Motor neuron (in vitro differentiated cells): ENCODE measurements around the gene DAND5. TPM values are rescaled to one million over a fixed set of nuclear protein-coding genes. Genes with fewer than 3 reads are reported as not detected.

Source experiments
- ATAC-seq, 8 experiments: fragments of 200-7000 bp; cut with Tn5 transposase; replicated peaks in 6 of 8; 2 replicates each; pipeline ENCODE4 v1.8.0; 2021; ENCODE audit warnings: mild to moderate bottlenecking in 8 of 8, moderate library complexity in 8 of 8
- H3K27ac ChIP-seq, 2 donors: fragments of 250-450 bp; sonication (Bioruptor Pico); 2 replicates each; pipeline ENCODE4 v1.9.0; 2021; ENCODE audit warnings: antibody characterized with exemption in 2 of 2, mild to moderate bottlenecking in 2 of 2, moderate library complexity in 1 of 2
- H3K4me1 ChIP-seq, 2 donors: fragments of 250-450 bp; sonication (Bioruptor Pico); replicated peaks in 1 of 2; 2 replicates each; pipeline ENCODE4 v1.6.1; 2021; ENCODE audit warnings: antibody characterized with exemption in 2 of 2, mild to moderate bottlenecking in 2 of 2, moderate library complexity in 1 of 2
- H3K4me3 ChIP-seq, 5 donors: fragments of 250-450 bp; sonication (Bioruptor Pico); 2 replicates each; pipeline ENCODE4 v1.9.0; 2021; ENCODE audit warnings: antibody characterized with exemption in 5 of 5, mild to moderate bottlenecking in 5 of 5, moderate library complexity in 4 of 5
- WGBS, 10 experiments: fragments of 450-650 bp; shearing (Covaris generic); methylation state at CpG; one replicate each; pipeline ENCODE4 v1.0.0; 2022; 5-methylcytosine and 5-hydroxymethylcytosine counted together
- in situ Hi-C, 9 experiments: fragments of 400-800 bp; cut with MboI; loops; one replicate each; pipeline ENCODE4 v1.15.0; 2021; ENCODE audit warnings: low sequenced_read_pairs in 9 of 9, low pct_unique_long_range_greater_than_20kb in 2 of 9; ENCODE audit not compliant: unreplicated experiment in 9 of 9
- total RNA-seq, 8 experiments: library from RNA; unstranded; fragments of 300-600 nt; gene quantifications; 2 replicates each; pipeline versions ENCODE4 v1.2.3 to v1.2.4, GENCODE V29; 2022

Gene DAND5
- total RNA-seq, 8 experiments from 2014 or later = 0.09 to 0.47 (median 0.31) TPM; not detected in 2

DNA sequence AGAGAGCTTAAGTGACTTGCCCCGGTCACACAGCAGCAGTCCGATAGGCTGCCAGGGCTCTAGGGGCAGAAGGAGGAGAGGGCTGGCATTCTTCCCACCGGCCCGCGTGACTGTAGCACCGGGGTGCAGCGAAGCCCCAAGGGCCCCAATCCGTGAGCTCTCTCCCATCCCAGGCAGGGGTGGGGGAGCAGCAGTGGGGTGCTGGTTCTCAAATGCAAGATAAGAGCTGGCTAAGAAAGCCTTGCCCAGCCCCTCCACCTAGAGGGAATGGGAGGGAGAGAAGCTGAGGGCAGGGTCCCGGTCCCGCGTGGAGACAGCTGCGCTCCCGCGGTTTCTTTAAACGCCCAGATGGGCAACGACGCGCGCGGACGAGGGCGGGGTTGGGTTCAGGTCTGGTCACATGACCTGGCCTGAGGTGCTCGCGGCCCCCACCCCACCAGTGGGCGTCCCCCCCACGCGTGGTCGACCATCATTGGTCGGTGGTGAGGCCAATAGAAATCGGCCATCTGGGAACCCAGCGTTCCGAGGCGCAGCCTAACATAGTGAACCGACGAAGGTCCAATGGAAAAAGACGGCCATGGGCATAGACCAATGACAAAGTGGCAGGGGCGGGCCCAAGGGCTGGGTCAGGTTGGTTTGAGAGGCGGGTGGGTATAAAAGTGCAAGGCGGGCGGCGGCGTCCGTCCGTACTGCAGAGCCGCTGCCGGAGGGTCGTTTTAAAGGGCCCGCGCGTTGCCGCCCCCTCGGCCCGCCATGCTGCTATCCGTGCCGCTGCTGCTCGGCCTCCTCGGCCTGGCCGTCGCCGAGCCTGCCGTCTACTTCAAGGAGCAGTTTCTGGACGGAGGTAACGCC, 31.2 kb upstream of the DAND5 start, which contains the start of gene CALR:
TSS of gene CALR (plus strand) at position 683 of the 852 bp plus-strand sequence. CDS start at position 754, 71 bp downstream.
- in situ Hi-C loops = no loop called here
- peak; percentile 83 to 93 (median 91) for ATAC-seq
- Histone ChIP-seq H3K4me1 (peaks cover 24 to 25% of the 10 kb centered on the region in 2 donors), H3K27ac (peak within 1 kb of the TSS; percentile 91 to 92), H3K4me3 (peak within 1 kb of the TSS; percentile 81 to 99 (median 90))
- WGBS, 10 experiments = 0 to 17% (median 1%) methylated on average over 1 to 23 of the region's 63 CpGs; no CpG with 5 or more reads in 5 of the 10 experiments

DNA sequence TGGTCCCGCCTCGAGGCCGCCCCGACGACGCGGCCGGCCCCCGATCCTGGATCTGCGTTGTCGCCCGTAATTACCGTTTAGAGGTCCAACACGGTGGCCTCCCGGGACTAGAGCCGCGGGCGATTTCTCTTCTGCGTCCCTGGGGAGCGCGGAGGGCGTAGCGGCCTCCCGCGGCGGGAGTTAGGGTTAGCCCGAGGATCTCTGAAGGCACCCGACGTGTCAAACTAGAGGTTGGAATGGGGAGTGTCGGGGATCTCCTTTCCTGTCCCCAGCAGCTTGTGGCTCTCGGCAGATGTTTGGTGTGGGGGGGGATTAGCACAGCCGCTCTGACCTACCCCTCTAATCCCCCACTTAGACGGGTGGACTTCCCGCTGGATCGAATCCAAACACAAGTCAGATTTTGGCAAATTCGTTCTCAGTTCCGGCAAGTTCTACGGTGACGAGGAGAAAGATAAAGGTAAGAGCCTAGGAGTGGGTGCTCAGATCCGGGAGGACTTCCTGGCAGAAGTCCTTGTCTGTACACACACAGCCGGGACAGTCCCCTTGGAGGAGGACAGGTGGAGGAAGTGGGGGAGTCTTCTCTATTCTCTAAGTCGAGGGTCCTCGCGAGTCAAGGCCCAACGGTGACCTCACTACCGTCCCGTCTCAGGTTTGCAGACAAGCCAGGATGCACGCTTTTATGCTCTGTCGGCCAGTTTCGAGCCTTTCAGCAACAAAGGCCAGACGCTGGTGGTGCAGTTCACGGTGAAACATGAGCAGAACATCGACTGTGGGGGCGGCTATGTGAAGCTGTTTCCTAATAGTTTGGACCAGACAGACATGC, 30.4 kb upstream of the DAND5 start:
- Histone ChIP-seq H3K4me3 (peak overlapping the region; percentile 81 to 99 (median 90)), H3K27ac (peak overlapping the region; percentile 91 to 92), H3K4me1 (peaks cover 21 to 22% of the 10 kb centered on the region in 2 donors)
- ATAC-seq = peak in 7 of 8 experiments; percentile 6 to 33 (median 11)
- 0 to 4% (median 0%) methylated on average over 1 to 21 of the region's 54 CpGs for WGBS, 10 experiments
- in situ Hi-C loops = no loop called here

DNA sequence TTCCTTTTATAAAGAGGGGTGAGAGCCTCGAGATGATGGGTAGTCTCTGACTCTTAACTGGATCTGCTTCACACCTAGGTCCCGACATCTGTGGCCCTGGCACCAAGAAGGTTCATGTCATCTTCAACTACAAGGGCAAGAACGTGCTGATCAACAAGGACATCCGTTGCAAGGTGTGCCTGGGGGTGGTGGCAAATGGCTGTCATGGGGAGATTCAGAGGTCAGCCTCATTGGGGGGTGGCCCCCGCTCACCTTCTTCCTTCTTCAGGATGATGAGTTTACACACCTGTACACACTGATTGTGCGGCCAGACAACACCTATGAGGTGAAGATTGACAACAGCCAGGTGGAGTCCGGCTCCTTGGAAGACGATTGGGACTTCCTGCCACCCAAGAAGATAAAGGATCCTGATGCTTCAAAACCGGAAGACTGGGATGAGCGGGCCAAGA, 29.4 kb upstream of the DAND5 start:
- peaks cover 19 to 21% of the 10 kb centered on the region in 2 donors for H3K4me1 ChIP-seq
- peak overlapping the region; percentile 81 to 99 (median 90) for H3K4me3 ChIP-seq
- no peak overlapping the region for H3K27ac ChIP-seq
- ATAC-seq = no peak
- in situ Hi-C loops = no loop called here
- 43 to 95% (median 75%) methylated on average over 2 to 7 of the region's 10 CpGs; no CpG with 5 or more reads in 4 of the 10 experiments for WGBS, 10 experiments

DNA sequence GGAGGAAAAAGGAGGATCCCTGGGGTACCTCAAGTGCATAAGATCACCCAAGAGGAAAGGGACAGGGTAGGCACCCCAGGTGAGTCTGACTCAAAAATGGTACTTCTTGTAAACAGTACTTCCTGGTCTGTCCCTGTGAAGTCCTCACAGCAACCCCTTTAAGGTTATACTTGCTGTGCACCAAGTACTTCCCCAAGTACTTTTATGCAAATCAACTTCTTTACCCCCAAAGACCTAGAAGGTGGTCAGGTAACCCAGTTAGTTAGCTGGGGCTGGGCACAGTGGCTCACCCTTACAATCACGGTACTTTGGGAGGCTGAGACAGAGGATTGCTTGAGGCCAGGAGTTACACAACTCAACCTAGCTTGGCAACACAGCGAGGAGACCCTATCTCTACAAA, 28.5 kb upstream of the DAND5 start:
- WGBS, 10 experiments = 80 to 100% (median 100%) methylated on average over 1 to 2 of the region's 2 CpGs; no CpG with 5 or more reads in 5 of the 10 experiments
- ATAC-seq = no peak
- H3K4me1 ChIP-seq = peaks cover 19 to 21% of the 10 kb centered on the region in 2 donors
- in situ Hi-C loops = no loop called here
- H3K4me3 ChIP-seq = no peak overlapping the region
- H3K27ac ChIP-seq = no peak overlapping the region

DNA sequence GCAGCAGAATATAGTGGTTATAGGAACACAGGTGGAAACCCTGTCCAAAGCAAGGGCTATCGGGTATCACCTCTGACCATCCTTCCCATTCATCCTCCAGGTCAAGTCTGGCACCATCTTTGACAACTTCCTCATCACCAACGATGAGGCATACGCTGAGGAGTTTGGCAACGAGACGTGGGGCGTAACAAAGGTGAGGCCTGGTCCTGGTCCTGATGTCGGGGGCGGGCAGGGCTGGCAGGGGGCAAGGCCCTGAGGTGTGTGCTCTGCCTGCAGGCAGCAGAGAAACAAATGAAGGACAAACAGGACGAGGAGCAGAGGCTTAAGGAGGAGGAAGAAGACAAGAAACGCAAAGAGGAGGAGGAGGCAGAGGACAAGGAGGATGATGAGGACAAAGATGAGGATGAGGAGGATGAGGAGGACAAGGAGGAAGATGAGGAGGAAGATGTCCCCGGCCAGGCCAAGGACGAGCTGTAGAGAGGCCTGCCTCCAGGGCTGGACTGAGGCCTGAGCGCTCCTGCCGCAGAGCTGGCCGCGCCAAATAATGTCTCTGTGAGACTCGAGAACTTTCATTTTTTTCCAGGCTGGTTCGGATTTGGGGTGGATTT, 25.8 kb upstream of the DAND5 start:
- H3K4me1 ChIP-seq = peaks cover 17 to 21% of the 10 kb centered on the region in 2 donors
- 0 to 100% (median 100%) methylated on average over 1 to 7 of the region's 18 CpGs; no CpG with 5 or more reads in 1 of the 10 experiments for WGBS, 10 experiments
- ATAC-seq = no peak
- no peak overlapping the region for H3K27ac ChIP-seq
- in situ Hi-C loops = no loop called here
- H3K4me3 ChIP-seq = no peak overlapping the region

DNA sequence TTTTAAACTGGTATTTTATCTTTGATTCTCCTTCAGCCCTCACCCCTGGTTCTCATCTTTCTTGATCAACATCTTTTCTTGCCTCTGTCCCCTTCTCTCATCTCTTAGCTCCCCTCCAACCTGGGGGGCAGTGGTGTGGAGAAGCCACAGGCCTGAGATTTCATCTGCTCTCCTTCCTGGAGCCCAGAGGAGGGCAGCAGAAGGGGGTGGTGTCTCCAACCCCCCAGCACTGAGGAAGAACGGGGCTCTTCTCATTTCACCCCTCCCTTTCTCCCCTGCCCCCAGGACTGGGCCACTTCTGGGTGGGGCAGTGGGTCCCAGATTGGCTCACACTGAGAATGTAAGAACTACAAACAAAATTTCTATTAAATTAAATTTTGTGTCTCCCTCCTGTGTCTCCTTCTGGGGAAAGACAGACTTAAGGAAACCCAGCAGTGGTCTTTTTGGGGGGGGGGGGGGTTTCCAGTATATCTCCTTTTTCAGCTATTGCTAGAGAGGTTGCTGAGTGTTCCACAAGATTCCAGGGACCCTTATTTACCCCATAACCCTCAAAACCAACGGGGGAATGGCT, 25.2 kb upstream of the DAND5 start:
- ATAC-seq = no peak
- Histone ChIP-seq H3K4me3 (no peak overlapping the region), H3K27ac (no peak overlapping the region), H3K4me1 (peaks cover 17 to 21% of the 10 kb centered on the region in 2 donors)
- in situ Hi-C loops = no loop called here
- 60 to 100% (median 100%) methylated on average over 1 to 2 of the region's 2 CpGs; no CpG with 5 or more reads in 4 of the 10 experiments for WGBS, 10 experiments

DNA sequence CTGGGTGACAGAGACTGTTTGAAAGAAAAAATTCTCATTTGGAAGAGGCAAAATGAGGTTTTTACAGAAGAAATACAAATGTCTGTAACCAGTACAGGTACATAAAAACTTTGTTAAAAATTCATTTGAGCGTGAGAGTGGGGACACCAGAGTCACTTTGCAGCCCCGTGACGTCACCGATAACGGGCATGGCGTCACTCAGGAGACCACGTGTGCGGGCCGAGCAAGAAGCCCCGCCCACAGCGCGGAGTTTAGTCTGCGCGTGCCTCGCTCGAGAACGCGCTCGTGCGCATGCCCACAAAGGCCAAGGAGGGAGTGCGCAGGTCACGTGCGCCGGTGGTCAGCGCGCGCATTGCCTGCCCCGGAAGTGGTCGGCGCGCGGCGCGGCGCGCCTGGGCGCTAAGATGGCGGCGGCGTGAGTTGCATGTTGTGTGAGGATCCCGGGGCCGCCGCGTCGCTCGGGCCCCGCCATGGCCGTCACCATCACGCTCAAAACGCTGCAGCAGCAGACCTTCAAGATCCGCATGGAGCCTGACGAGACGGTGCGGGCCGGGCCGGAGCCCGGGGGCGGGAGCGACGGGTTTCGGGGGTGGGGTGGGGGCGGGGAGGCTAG, 23.8 kb upstream of the DAND5 start, which contains the start of gene RAD23A:
TSS of gene RAD23A (plus strand) at position 384 of the 613 bp plus-strand sequence. CDS start at position 471, 87 bp downstream.
- peak; percentile 75 to 87 (median 82) for ATAC-seq
- peak within 1 kb of the TSS; percentile 58 to 75 (median 70) for H3K4me3 ChIP-seq

DNA sequence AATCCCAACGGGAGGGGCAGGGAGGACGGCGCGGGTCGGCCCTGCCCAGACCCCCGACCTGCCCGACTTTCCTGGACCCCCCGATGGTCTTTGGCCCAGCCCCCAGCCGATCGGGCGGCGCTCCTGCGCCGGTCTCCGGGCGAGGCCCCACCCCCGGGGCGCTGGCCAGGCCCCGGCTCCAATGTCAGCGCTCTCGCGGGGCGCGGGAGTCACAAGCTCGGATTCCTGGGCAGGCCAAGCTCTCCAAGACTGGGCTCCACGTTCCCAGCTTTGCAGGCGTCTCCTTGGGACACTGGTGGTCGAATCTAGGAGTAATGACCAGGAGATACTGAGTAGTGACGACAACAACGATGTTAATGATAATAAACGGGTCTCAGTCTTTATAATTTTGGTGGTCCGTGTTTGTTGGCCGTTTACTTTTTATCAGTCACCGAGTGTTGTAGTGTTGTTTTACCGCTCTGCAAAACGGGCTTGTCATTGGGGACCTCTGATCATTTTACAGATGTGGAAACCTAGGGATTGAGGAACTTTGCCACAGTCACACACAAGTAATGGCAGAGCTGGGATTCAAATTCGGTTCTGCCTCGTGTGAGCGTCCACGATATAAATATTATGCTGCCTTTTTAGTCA, 23.2 kb upstream of the DAND5 start:
- peak; percentile 57 to 81 (median 62) for ATAC-seq
- peaks cover 7% of the 10 kb centered on the region in 2 donors for H3K4me1 ChIP-seq
- H3K4me3 ChIP-seq = peak overlapping the region; percentile 58 to 75 (median 70)
- in situ Hi-C loops = no loop called here
- 0 to 2% (median 0%) methylated on average over 3 to 17 of the region's 40 CpGs; no CpG with 5 or more reads in 2 of the 10 experiments for WGBS, 10 experiments
- peak overlapping the region; percentile 88 to 98 for H3K27ac ChIP-seq

More for the DNA sequence above, 23.8 kb upstream of the DAND5 start, which contains the start of gene RAD23A:
- WGBS, 10 experiments = 0 to 40% (median 0%) methylated on average over 1 to 25 of the region's 62 CpGs; no CpG with 5 or more reads in 5 of the 10 experiments
- Histone ChIP-seq H3K4me1 (peaks cover 7 to 9% of the 10 kb centered on the region in 2 donors), H3K27ac (peak within 1 kb of the TSS; percentile 88 to 98)
- in situ Hi-C loops = no loop called here

DNA sequence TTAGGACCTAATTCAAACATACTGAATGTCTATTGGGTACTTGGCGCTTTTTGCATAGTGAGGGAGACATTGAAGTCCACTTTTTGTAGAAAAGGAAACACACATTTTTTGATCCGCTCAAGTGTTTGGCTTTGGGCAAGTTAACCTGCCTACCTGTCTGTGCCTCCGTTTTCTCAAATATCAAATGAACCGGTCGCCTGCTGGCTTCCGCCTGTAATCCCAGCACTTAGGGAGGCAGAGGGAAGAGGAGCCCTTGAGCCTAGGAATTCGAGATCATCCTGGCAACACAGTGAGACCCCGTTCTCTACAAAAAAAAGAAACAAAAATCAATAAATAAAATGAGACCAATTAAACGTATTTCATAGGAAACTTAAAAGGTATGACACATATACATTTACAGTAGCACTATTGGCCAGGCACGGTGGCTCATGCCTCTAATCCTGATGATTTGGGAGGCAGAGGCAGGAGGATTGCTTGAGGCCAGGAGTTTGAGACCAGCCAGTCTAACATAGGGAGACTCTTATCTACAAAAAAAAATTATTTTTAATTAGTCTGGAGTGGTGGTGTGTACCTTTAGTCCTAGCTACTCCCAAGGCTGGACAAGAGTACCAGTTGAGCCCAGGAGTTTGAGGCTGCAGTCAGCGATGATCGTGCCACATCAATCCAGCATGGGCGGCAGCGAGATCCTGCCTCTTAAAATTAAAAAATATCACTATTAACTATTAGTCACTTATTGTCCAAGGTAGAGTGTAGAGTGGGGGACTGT, 22.5 kb upstream of the DAND5 start:
- in situ Hi-C loops = no loop called here
- peaks cover 7% of the 10 kb centered on the region in 2 donors for H3K4me1 ChIP-seq
- H3K27ac ChIP-seq = peak overlapping the region; percentile 88 to 98
- peak overlapping the region; percentile 58 to 75 (median 70) for H3K4me3 ChIP-seq
- 7 to 69% (median 56%) methylated on average over 1 to 12 of the region's 14 CpGs for WGBS, 10 experiments
- ATAC-seq = no peak

DNA sequence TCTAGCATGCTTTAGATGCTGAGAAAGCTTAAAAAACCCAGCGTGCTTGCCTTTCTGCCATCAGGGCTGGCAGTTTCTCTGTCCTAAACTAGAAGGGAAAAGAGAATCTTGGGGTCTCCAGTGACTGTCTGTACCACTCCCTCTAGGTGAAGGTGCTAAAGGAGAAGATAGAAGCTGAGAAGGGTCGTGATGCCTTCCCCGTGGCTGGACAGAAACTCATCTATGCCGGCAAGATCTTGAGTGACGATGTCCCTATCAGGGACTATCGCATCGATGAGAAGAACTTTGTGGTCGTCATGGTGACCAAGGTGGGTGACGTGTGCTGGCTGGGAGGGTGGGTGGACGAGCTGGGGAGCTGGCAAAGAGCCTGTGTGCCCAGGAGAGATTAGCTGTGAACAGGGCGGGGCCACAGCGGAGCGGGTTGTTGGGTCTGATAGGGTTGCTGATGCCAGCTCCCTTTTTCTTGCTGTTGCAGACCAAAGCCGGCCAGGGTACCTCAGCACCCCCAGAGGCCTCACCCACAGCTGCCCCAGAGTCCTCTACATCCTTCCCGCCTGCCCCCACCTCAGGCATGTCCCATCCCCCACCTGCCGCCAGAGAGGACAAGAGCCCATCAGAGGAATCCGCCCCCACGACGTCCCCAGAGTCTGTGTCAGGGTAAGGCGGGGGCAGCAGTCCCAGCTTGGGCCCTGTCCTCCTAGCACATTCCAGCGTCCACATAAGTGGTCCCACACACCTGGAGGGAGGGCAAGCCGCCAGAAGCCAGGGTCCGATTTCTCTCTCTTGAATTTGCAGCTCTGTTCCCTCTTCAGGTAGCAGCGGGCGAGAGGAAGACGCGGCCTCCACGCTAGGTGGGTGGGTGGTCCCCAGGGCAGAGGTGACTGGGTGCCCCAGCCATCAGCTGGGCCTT, 21.4 kb upstream of the DAND5 start:
- ATAC-seq = no peak
- Histone ChIP-seq H3K27ac (no peak overlapping the region), H3K4me3 (peak overlapping the region in 1 of 5 donors; percentile 74), H3K4me1 (peaks cover 7% of the 10 kb centered on the region in 2 donors)
- WGBS, 10 experiments = 80 to 100% (median 100%) methylated on average over 1 to 5 of the region's 28 CpGs; no CpG with 5 or more reads in 4 of the 10 experiments
- in situ Hi-C loops = no loop called here
